Smooth muscle cell of trachea (primary cell): Measurements from ENCODE around the gene USP17L29. TPM values are rescaled to one million over a fixed set of nuclear protein-coding genes. Genes with fewer than 3 reads are reported as not detected.

Experiments
- total RNA-seq: library from RNA; depleted of rRNA; stranded (reverse); fragments of >200 nt; gene quantifications from 2 replicates; pipeline ENCODE4 v1.2.1, GENCODE V29; 2014

Gene USP17L29, protein sequence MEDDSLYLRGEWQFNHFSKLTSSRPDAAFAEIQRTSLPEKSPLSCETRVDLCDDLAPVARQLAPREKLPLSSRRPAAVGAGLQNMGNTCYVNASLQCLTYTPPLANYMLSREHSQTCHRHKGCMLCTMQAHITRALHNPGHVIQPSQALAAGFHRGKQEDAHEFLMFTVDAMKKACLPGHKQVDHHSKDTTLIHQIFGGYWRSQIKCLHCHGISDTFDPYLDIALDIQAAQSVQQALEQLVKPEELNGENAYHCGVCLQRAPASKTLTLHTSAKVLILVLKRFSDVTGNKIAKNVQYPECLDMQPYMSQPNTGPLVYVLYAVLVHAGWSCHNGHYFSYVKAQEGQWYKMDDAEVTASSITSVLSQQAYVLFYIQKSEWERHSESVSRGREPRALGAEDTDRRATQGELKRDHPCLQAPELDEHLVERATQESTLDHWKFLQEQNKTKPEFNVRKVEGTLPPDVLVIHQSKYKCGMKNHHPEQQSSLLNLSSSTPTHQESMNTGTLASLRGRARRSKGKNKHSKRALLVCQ
- total RNA-seq = not detected in 2 replicates

DNA sequence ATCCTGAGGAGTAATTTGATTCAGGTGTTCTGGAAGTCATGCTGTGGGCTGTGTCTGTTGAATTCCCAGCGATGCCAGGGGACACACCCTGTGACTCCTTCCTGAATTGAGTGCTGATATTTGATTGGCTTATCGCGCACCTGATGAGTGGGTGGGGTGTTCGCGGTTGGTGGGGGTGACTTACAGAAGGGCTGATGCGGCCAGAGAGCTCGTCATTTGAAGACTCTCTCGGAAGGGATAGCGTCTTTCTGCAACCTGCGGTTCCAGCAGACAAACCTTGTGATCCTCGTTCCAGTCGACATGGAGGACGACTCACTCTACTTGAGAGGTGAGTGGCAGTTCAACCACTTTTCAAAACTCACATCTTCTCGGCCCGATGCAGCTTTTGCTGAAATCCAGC is at the start of gene USP17L29:
Gene USP17L29, plus strand, starts transcription at position 301 of the 400 bp plus-strand sequence. Its CDS starts 0 bp downstream, at position 301.

DNA sequence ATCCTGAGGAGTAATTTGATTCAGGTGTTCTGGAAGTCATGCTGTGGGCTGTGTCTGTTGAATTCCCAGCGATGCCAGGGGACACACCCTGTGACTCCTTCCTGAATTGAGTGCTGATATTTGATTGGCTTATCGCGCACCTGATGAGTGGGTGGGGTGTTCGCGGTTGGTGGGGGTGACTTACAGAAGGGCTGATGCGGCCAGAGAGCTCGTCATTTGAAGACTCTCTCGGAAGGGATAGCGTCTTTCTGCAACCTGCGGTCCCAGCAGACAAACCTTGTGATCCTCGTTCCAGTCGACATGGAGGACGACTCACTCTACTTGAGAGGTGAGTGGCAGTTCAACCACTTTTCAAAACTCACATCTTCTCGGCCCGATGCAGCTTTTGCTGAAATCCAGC is 28.6 kb upstream of the USP17L29 start, which contains the start of gene USP17L24:
Gene USP17L24, plus strand, starts transcription at position 301 of the 400 bp plus-strand sequence. Its CDS starts 0 bp downstream, at position 301.

DNA sequence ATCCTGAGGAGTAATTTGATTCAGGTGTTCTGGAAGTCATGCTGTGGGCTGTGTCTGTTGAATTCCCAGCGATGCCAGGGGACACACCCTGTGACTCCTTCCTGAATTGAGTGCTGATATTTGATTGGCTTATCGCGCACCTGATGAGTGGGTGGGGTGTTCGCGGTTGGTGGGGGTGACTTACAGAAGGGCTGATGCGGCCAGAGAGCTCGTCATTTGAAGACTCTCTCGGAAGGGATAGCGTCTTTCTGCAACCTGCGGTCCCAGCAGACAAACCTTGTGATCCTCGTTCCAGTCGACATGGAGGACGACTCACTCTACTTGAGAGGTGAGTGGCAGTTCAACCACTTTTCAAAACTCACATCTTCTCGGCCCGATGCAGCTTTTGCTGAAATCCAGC is 23.8 kb upstream of the USP17L29 start, which contains the start of gene USP17L25:
Gene USP17L25, plus strand, starts transcription at position 301 of the 400 bp plus-strand sequence. Its CDS starts 0 bp downstream, at position 301.

DNA sequence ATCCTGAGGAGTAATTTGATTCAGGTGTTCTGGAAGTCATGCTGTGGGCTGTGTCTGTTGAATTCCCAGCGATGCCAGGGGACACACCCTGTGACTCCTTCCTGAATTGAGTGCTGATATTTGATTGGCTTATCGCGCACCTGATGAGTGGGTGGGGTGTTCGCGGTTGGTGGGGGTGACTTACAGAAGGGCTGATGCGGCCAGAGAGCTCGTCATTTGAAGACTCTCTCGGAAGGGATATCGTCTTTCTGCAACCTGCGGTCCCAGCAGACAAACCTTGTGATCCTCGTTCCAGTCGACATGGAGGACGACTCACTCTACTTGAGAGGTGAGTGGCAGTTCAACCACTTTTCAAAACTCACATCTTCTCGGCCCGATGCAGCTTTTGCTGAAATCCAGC is 19.1 kb upstream of the USP17L29 start, which contains the start of gene USP17L26:
Gene USP17L26, plus strand, starts transcription at position 301 of the 400 bp plus-strand sequence. Its CDS starts 0 bp downstream, at position 301.

DNA sequence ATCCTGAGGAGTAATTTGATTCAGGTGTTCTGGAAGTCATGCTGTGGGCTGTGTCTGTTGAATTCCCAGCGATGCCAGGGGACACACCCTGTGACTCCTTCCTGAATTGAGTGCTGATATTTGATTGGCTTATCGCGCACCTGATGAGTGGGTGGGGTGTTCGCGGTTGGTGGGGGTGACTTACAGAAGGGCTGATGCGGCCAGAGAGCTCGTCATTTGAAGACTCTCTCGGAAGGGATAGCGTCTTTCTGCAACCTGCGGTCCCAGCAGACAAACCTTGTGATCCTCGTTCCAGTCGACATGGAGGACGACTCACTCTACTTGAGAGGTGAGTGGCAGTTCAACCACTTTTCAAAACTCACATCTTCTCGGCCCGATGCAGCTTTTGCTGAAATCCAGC is 14.3 kb upstream of the USP17L29 start, which contains the start of gene USP17L5:
Gene USP17L5, plus strand, starts transcription at position 301 of the 400 bp plus-strand sequence. Its CDS starts 0 bp downstream, at position 301.

DNA sequence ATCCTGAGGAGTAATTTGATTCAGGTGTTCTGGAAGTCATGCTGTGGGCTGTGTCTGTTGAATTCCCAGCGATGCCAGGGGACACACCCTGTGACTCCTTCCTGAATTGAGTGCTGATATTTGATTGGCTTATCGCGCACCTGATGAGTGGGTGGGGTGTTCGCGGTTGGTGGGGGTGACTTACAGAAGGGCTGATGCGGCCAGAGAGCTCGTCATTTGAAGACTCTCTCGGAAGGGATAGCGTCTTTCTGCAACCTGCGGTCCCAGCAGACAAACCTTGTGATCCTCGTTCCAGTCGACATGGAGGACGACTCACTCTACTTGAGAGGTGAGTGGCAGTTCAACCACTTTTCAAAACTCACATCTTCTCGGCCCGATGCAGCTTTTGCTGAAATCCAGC is 9.6 kb upstream of the USP17L29 start, which contains the start of gene USP17L27:
Gene USP17L27, plus strand, starts transcription at position 301 of the 400 bp plus-strand sequence. Its CDS starts 0 bp downstream, at position 301.

DNA sequence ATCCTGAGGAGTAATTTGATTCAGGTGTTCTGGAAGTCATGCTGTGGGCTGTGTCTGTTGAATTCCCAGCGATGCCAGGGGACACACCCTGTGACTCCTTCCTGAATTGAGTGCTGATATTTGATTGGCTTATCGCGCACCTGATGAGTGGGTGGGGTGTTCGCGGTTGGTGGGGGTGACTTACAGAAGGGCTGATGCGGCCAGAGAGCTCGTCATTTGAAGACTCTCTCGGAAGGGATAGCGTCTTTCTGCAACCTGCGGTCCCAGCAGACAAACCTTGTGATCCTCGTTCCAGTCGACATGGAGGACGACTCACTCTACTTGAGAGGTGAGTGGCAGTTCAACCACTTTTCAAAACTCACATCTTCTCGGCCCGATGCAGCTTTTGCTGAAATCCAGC is 4.8 kb upstream of the USP17L29 start, which contains the start of gene USP17L28:
Gene USP17L28, plus strand, starts transcription at position 301 of the 400 bp plus-strand sequence. Its CDS starts 0 bp downstream, at position 301.

DNA sequence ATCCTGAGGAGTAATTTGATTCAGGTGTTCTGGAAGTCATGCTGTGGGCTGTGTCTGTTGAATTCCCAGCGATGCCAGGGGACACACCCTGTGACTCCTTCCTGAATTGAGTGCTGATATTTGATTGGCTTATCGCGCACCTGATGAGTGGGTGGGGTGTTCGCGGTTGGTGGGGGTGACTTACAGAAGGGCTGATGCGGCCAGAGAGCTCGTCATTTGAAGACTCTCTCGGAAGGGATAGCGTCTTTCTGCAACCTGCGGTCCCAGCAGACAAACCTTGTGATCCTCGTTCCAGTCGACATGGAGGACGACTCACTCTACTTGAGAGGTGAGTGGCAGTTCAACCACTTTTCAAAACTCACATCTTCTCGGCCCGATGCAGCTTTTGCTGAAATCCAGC is 9.4 kb downstream of the USP17L29 start, which contains the start of gene USP17L30:
Gene USP17L30, plus strand, starts transcription at position 301 of the 400 bp plus-strand sequence. Its CDS starts 0 bp downstream, at position 301.

Other genes with a start within 250 kb of the USP17L29 start
- gene FAM90A26, start 183.2 kb upstream of the USP17L29 start, total RNA-seq = not detected in 2 replicates
- gene USP17L10, start 143.0 kb upstream of the USP17L29 start, total RNA-seq = not detected in 2 replicates
- not detected in 2 replicates for gene USP17L11, start 138.2 kb upstream of the USP17L29 start, total RNA-seq
- not detected in 2 replicates for gene USP17L12, start 133.5 kb upstream of the USP17L29 start, total RNA-seq
- not detected in 2 replicates for gene USP17L13, start 128.7 kb upstream of the USP17L29 start, total RNA-seq
- not detected in 2 replicates for gene USP17L15, start 119.3 kb upstream of the USP17L29 start, total RNA-seq
- not detected in 2 replicates for gene USP17L17, start 109.8 kb upstream of the USP17L29 start, total RNA-seq
- not detected in 2 replicates for gene USP17L18, start 105.0 kb upstream of the USP17L29 start, total RNA-seq
- gene USP17L19, start 100.3 kb upstream of the USP17L29 start, total RNA-seq = not detected in 2 replicates
- not detected in 2 replicates for gene USP17L20, start 95.5 kb upstream of the USP17L29 start, total RNA-seq
- gene USP17L21, start 90.8 kb upstream of the USP17L29 start, total RNA-seq = not detected in 2 replicates
- gene USP17L22, start 86.0 kb upstream of the USP17L29 start, total RNA-seq = not detected in 2 replicates
- not detected in 2 replicates for gene USP17L24, start 28.5 kb upstream of the USP17L29 start, total RNA-seq
- gene USP17L25, start 23.7 kb upstream of the USP17L29 start, total RNA-seq = not detected in 2 replicates
- gene USP17L26, start 19.0 kb upstream of the USP17L29 start, total RNA-seq = not detected in 2 replicates
- not detected in 2 replicates for gene USP17L5, start 14.2 kb upstream of the USP17L29 start, total RNA-seq
- gene USP17L27, start 9.5 kb upstream of the USP17L29 start, total RNA-seq = not detected in 2 replicates
- not detected in 2 replicates for gene USP17L28, start 4.7 kb upstream of the USP17L29 start, total RNA-seq
- gene USP17L30, start 9.5 kb downstream of the USP17L29 start, total RNA-seq = not detected in 2 replicates
- not detected in 2 replicates for gene DEFB131A, start 90.8 kb downstream of the USP17L29 start, total RNA-seq